ENCODE measurements around the gene DENND5B.

DNA sequence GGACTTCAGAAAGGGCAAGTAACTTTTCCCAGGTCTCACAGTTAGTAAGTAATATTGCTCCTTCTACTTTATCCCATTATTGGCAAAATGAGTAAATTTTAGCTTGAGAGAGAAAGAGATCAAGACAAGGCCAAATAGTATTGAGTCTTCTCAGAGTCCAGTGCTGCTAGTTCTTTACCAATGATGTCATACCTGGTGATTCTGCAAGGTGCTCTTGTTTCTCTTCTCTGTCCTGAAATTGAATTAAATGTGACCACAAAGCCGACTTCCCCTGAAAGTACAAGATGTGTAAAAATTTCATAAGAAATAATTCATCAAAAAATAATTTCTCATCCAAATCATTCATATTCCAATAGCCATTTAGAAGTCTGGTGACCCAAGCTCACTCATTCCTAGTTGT lies 167.5 kb downstream of the DENND5B start:
- TF ChIP-seq POLR2AphosphoS5 (IDR thresholded peaks at IDR 0.05; ENCODE audit: low read depth, low read length) (no peak), TAF1 (IDR thresholded peaks at IDR 0.05; ENCODE audit: borderline replicate concordance, insufficient read depth, low read length) (no peak), SIN3A (IDR thresholded peaks at IDR 0.05; ENCODE audit: borderline replicate concordance, insufficient read depth, low read length) (no peak), FOXP2 (optimal IDR thresholded peaks at IDR 0.05; ENCODE audit: borderline replicate concordance, extremely low read depth, extremely low read length, insufficient read depth) (no peak)
- TF ChIP-seq, protein P1, sequence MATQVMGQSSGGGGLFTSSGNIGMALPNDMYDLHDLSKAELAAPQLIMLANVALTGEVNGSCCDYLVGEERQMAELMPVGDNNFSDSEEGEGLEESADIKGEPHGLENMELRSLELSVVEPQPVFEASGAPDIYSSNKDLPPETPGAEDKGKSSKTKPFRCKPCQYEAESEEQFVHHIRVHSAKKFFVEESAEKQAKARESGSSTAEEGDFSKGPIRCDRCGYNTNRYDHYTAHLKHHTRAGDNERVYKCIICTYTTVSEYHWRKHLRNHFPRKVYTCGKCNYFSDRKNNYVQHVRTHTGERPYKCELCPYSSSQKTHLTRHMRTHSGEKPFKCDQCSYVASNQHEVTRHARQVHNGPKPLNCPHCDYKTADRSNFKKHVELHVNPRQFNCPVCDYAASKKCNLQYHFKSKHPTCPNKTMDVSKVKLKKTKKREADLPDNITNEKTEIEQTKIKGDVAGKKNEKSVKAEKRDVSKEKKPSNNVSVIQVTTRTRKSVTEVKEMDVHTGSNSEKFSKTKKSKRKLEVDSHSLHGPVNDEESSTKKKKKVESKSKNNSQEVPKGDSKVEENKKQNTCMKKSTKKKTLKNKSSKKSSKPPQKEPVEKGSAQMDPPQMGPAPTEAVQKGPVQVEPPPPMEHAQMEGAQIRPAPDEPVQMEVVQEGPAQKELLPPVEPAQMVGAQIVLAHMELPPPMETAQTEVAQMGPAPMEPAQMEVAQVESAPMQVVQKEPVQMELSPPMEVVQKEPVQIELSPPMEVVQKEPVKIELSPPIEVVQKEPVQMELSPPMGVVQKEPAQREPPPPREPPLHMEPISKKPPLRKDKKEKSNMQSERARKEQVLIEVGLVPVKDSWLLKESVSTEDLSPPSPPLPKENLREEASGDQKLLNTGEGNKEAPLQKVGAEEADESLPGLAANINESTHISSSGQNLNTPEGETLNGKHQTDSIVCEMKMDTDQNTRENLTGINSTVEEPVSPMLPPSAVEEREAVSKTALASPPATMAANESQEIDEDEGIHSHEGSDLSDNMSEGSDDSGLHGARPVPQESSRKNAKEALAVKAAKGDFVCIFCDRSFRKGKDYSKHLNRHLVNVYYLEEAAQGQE (IDR thresholded peaks at IDR 0.05; ENCODE audit: insufficient read depth in 1 of 2, low read depth in 2 of 2, low read length in 2 of 2), result no peak

Data from PFSK-1 (cell line).